Measurements from ENCODE around the gene CLIC5.

The CLIC5 gene

DNA sequence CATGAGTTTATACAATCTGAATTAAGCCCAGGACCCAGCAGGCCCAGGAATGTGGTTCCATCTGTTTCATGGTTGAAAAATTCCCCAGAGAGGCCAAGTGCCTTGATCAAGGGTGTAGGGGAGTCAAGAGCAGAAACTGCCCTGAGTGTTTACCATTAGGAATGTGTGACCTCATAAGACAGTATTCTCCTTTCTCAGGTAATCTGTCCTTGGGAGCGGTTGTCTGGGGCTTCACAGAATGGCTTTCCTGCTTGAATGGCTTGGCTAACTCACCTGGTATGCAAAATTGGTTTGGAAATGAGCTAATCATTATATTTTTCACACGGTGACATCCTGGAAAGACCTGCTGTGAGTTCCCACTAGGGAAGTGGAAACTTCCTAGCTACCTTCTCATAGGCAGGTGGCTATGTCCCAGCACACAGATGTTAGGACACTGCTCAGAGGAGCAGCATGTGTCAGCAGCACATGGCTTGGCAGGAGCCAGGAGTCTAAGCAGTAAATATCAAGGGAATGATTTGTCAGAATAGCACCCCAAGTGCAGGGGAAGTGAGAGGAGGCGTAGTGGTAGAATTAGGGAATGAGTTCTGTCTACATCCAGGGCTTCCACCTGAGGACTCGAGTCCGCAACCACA, 17.7 kb downstream of the CLIC5 start:
- no peak for DNase-seq (ENCODE audit: low read depth)

DNA sequence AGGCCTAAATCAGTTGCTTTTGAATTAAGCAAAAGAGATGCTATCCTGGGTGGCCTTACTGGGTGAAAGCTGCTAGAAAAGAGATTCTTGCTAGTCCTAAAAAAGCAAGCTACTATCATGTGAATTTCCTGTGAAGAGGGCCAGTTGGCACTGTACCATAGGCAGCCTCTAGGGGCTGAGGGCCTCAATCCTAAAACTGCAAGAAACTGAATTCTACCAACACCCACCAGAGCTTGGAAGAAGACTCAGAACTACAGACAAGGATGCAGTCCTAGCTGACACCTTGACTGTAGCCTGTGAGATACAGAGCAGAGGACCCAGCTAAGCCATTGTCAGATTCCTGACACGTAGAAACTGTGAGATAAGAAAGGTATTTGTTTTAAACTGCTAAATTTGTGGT, 24.5 kb downstream of the CLIC5 start:
- no peak for DNase-seq (ENCODE audit: low read depth)

DNA sequence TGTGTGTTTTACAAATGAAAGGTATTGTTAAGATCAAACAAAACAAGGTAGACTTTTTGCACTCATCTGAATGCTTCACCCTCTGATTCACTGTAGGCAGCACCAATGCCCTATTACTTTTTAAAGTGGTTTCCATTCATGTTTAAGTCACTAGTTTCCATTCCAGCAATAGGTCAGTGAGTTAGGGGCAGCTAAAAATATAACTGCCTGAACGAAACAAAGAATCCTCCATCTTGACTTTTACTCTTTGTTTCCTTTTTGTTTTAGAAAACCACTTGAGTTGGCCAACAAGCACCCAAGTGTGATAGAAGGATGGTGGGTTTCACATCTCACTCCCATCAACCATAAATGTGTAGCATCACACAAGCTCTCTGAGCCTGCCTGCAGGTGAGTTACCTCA, 25.5 kb downstream of the CLIC5 start:
- no peak for DNase-seq (ENCODE audit: low read depth)

DNA sequence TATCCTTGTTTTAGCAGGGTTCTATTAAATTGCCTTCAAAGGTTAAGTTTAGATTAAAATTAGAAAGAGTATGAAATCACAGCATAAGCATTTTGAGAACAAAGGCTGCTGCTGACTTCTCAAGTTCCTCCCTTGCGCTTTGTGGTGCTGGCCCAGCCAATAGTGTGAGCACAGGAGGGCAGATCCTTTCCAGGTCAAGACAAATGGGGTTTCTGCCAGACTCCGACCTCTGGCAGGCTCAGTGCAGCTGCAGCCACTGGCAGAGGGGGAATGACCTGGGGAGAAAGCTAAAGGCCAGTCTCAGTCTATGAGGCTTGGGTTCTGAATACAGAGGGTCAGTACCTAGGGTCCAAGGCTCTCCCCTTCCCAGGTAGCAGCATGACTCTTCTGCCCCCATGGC, 27.0 kb downstream of the CLIC5 start:
- no peak for DNase-seq (ENCODE audit: low read depth)

GRCh38 chr6:45987856-45988255, 27.8 kb downstream of the CLIC5 start:
- DNase-seq (ENCODE audit: low read depth), result no peak

- no peak for DNase-seq (ENCODE audit: low read depth)
These were observed 28.9 kb downstream of the CLIC5 start for GRCh38 chr6:45986746-45987274.

DNA sequence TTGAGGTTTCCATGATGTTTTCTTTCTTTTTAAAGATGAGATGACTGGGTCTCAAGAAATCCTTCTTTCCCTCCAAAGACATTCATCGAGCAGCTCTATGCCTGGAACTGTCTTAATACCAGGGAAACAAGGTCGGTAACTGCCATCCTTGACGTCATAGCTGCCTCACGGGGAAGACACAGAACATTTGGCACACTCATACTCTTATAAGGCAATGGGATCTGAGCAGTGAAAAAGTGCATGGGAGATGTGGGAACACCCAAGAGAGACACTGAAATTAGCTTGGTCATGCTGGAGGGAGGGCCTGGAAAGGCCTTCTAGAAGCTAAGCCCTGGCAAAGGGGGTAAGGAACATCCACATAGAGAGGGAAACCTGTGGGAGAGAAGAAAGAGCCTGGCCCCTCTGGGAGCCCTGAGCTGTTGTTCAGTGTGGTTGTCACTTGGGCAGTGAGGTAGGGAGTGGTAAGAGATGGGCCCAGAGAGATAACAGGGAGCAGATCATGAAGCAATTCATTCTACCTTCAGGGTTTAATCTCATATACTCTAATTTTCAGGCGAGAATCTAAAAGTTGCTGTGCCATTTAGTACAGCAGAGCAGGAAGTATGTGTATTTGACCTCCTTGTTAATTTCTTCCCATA, 30.8 kb downstream of the CLIC5 start:
- DNase-seq (ENCODE audit: low read depth), result no peak

DNA sequence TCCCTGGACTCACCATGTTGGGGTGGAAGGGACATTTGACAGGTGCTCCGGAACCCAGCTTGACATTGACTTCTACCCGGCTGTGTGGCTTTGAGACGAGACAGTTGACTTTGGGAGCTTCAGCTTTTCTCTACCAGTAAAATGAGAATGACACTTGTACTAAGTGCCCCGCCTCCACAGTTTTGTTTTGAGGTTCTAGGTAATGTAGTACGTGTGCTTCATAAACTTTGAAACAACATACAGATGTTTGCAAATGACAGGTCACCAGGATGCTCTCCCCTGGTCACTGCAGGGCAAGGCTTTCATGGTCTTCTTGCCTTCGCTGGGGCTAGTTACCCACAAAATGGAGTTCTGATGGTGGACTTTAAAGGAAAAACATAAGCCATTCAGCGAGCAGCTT, 31.3 kb downstream of the CLIC5 start:
- DNase-seq (ENCODE audit: low read depth), result no peak

DNA sequence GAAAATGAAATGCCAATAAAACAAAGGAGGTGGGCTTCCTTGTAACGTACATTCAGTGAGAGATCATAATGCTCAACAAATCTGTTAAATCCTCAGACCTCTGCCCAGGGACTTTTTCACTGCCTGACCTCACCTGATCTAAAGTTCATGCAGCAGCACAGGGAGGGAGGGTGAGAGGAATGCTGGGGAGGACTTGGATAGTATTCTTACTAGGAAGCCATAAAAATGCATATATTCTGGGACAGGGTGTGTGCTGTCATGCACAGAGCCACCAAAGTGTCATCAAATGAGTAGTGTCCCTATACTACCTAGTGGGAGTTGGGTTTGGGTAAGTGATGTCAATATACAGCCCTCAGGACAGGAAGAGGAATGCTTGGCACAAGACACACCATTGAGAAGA, 32.6 kb downstream of the CLIC5 start:
- no peak for DNase-seq (ENCODE audit: low read depth)

GRCh38 chr6:45982280-45983036, 33.2 kb downstream of the CLIC5 start:
- DNase-seq (ENCODE audit: low read depth), result no peak

GRCh38 chr6:45981046-45981445, 34.6 kb downstream of the CLIC5 start:
- no peak for DNase-seq (ENCODE audit: low read depth)

- DNase-seq (ENCODE audit: low read depth), result no peak
These were observed 36.3 kb downstream of the CLIC5 start for GRCh38 chr6:45979311-45979710.

- no peak for DNase-seq (ENCODE audit: low read depth)
These were observed 41.1 kb downstream of the CLIC5 start for GRCh38 chr6:45974596-45974995.

GRCh38 chr6:45972795-45973503, 42.7 kb downstream of the CLIC5 start:
- DNase-seq (ENCODE audit: low read depth), result no peak

GRCh38 chr6:45971287-45971686, 44.4 kb downstream of the CLIC5 start:
- no peak for DNase-seq (ENCODE audit: low read depth)

- no peak for DNase-seq (ENCODE audit: low read depth)
These were observed 45.3 kb downstream of the CLIC5 start for GRCh38 chr6:45970326-45970725.

- DNase-seq (ENCODE audit: low read depth), result no peak
These were observed 45.8 kb downstream of the CLIC5 start for GRCh38 chr6:45969883-45970282.

DNA sequence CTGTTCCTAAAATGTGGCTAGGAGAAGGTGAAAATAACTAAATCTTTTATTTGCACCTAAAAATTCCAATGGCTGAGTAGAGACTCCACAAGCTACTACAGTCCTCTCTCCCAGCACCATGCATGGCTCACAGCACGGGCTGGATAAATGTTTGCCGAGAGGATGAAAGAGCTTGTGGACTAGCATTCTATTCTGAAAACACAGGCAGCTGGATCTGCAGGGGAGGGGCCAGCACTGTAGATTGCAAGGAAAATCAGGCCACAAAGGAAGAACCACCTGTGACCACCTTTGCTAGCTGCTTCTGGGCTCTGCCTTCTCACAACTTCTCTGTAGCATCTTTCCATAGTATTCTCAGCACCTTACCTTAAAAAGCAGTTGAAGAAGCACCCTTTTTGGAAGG, 46.6 kb downstream of the CLIC5 start:
- DNase-seq (ENCODE audit: low read depth), result no peak

GRCh38 chr6:45967363-45967762, 48.3 kb downstream of the CLIC5 start:
- DNase-seq (ENCODE audit: low read depth), result no peak

DNA sequence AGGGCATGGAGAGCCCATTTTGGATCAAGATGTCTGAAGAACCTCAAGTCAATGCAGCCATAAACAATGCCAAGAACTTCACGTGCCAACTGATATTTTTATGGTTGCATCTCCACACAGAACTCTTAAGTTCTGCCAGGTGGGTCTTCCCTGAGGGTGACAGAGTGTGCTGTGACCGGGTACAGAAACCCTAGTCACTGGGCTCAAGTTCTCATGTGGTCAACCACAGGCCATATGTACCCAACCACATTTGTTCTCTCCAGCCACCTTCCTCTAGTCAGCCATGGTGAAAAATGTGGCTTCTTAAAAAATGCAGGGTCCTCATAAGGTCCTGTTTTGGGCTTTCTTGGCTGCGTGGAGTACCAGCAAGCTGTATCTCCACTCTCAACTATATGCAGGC, 48.9 kb downstream of the CLIC5 start:
- DNase-seq (ENCODE audit: low read depth), result no peak

DNA sequence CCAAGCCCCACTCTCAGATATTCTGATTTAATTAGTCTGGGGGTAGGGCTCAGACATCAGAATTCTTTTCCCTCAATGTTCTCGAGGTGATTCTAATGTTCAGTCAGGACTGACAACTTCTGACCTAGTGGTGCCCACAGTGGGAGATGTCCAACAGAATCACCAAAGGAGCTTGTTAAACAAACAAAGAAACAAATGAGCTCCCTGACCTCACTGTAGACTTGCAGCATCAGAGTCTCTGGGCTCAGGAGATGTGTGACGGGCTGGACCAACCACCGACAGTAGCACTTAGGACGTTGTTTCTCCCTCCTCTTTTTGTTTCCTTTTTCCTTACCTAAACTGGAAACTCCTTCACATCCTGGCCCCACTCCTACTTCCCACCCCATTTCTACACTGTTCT, 49.3 kb downstream of the CLIC5 start:
- DNase-seq (ENCODE audit: low read depth), result no peak

DNA sequence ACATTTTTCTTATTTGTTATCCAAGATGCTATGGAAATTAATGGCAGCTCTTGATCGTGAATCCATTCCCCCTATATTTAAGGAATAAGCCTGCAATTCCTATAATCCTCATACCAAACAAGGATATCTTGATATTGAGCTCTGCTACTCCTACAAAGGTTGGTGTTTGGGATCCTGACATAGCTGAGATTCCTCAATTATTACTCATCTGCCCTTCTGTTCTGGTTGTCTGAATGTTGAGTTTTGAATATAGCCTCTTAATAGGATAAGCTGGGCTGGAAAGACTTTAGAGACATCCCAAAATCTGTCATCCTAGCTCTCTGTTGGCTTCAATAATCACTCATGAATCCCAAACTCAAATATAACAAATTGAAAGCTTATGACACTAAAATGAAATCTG, 49.9 kb downstream of the CLIC5 start:
- DNase-seq (ENCODE audit: low read depth), result no peak

DNA sequence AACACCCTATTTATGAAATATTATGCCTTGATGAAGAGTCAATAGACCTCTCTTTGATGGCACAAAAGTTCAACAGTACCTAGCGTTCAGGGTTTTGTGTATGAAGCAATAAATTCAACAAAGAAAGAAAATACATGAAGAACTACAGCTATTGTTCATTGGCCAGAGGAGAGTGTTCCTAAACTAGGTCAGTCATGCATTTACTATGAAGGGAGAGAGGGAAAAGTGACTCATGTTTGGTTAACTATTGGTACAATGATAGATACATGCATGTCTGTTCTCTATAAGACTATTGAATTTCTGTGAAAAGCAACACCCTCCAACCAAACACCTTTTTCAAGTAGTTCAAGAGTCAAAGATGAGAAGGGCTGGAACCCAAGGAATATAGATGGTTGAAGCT, 50.7 kb downstream of the CLIC5 start:
- DNase-seq (ENCODE audit: low read depth), result no peak
